ENCODE results near the gene ZSCAN23.
A peak's percentile ranks its signal among the peaks of the same experiment; 100 is the strongest.
"Not testable (repeated sequence)": the region's sequence is repeated elsewhere in the genome, so short reads cannot be mapped to it uniquely, and the experiment has no call there.

Gene ZSCAN23

DNA sequence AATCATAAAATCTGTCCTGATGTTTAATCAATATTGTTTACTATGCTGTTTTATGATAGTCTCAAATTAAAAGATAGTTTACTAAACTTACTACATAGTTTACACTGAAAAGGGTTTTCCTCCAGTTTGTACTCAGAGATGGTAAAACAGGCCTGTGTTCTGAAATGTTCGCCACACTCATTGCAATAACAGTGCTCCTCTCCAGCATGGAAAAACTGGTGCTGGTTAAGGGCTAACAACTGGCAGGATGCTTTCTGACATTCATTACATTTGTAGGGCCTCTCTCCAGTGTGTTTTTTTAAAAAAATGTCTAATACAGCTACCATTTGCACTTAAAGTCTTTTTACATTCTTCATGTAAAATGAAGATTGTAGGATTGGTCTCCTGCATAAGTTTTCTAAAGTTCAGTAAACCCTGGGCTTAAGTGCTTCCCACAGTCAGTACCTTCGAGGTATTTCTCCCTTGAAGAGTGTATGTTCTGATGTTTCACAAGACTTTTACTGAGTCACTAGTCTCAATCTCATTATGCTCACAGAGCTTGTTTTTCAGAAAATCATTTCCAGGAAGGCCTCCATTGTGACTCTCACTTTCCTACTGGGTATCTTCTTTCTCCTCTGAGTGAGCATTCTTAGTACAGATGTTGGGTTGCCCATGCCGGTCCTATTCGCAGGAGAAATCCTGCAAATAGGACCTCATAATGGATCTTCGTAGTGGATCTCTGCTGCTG, 35.1 kb downstream of the ZSCAN23 start:
- peak; percentile 13 for DNase-seq (ENCODE audit: low read depth)
- TF ChIP-seq, protein P1, sequence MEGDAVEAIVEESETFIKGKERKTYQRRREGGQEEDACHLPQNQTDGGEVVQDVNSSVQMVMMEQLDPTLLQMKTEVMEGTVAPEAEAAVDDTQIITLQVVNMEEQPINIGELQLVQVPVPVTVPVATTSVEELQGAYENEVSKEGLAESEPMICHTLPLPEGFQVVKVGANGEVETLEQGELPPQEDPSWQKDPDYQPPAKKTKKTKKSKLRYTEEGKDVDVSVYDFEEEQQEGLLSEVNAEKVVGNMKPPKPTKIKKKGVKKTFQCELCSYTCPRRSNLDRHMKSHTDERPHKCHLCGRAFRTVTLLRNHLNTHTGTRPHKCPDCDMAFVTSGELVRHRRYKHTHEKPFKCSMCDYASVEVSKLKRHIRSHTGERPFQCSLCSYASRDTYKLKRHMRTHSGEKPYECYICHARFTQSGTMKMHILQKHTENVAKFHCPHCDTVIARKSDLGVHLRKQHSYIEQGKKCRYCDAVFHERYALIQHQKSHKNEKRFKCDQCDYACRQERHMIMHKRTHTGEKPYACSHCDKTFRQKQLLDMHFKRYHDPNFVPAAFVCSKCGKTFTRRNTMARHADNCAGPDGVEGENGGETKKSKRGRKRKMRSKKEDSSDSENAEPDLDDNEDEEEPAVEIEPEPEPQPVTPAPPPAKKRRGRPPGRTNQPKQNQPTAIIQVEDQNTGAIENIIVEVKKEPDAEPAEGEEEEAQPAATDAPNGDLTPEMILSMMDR (IDR thresholded peaks at IDR 0.05; ENCODE audit: low read length, missing control alignments): no peak
- no peak overlapping the region for H3K4me3 ChIP-seq (replicated peaks; ENCODE audit: low read depth, low read length)

DNA sequence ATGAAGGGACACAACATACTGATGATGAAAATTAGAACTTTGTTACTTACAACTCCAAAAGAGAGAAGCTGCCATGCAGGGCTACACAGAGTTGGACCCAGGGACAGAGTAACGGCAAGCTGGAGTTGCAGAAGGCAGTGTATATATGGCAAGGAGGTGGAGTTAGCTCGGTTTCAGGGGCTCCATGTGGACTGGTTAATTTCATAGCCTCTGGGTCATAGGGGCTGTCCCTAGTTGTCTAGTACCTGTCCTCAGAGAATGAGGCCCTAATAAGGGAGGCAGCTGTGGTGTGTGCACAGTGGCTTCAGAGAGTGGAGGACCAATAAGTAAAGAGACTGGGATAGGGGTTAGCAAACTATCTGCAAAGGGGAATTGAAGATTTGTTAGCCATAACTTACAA, 35.9 kb downstream of the ZSCAN23 start:
- H3K4me3 ChIP-seq (replicated peaks; ENCODE audit: low read depth, low read length): no peak overlapping the region
- no peak for DNase-seq (ENCODE audit: low read depth)
- TF ChIP-seq, protein P1 (IDR thresholded peaks at IDR 0.05; ENCODE audit: low read length, missing control alignments): no peak

DNA sequence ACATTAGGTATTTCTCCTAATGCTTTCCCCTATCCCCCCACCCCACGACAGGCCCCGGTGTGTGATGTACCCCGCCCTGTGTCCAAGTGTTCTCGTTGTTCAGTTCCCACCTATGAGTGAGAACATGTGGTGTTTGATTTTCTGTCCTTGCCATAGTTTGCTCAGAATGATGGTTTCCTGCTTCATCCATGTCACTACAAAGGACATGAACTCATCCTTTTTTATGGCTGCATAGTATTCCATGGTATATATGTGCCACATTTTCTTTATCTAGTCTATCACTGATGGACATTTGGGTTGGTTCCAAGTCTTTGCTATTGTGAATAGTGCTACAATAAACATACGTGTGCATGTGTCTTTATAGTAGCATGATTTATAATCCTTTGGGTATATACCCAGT, 39.4 kb downstream of the ZSCAN23 start:
- H3K4me3 ChIP-seq (replicated peaks; ENCODE audit: low read depth, low read length); DNase-seq (ENCODE audit: low read depth): not testable (repeated sequence)

DNA sequence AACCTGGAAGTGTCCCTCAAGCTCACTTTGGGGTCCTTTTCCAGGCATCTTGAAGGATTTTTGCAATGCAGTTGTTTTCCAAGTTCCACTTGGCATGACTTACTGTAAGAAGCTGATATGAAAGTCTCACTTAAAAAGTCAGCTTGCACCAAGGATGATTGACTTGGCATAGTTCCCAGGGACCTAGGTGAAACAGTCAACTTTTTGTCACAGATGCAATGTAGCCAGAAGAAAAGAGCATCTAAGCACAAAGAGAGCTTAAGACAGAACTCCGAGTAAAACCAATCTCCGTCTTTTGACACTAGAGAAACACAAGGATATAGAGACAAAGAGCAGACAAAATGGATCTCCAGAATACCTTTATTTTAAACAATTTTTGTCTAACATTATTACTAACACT, 41.1 kb downstream of the ZSCAN23 start:
- no peak overlapping the region for H3K4me3 ChIP-seq (replicated peaks; ENCODE audit: low read depth, low read length)
- TF ChIP-seq, protein P1 (IDR thresholded peaks at IDR 0.05; ENCODE audit: low read length, missing control alignments): no peak
- no peak for DNase-seq (ENCODE audit: low read depth)

DNA sequence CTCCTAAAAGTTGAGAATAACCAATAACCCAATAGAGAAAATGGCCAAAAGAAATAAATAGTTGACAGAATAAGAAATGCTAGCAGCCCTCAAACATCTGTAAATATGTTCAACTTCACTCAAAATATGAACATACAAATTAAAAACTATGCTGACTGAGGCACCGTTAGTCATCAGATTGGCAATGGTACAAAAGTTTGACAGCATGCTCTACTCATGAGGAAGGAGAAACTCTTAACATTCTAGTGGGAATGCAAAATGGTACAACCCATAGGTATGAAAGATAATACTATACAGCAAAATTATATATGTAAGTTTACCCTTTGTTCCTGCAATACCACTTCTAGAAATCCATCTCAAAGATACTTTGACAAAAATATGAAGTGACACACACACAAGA, 42.1 kb downstream of the ZSCAN23 start:
- no peak overlapping the region for H3K4me3 ChIP-seq (replicated peaks; ENCODE audit: low read depth, low read length)
- TF ChIP-seq, protein P1 (IDR thresholded peaks at IDR 0.05; ENCODE audit: low read length, missing control alignments): no peak
- DNase-seq (ENCODE audit: low read depth): peak; percentile 40

DNA sequence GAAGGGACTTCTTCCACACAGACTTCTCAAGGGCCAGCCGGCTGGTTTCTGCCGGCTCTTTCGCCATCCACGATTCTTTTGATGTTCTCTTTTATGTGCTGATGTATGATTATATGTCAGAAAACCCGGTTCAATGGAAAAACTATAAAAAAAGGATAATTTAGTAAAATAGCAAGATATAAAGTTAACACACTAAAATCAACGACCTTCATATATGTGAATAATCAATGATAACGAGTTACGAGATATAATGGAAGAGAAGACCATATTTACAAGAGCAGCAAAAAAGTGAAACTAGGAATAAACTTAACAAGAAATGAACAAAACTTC, 43.2 kb downstream of the ZSCAN23 start:
- no peak for DNase-seq (ENCODE audit: low read depth)
- TF ChIP-seq, protein P1 (IDR thresholded peaks at IDR 0.05; ENCODE audit: low read length, missing control alignments): no peak
- peak overlapping the region; percentile 91 for H3K4me3 ChIP-seq (replicated peaks; ENCODE audit: low read depth, low read length)

DNA sequence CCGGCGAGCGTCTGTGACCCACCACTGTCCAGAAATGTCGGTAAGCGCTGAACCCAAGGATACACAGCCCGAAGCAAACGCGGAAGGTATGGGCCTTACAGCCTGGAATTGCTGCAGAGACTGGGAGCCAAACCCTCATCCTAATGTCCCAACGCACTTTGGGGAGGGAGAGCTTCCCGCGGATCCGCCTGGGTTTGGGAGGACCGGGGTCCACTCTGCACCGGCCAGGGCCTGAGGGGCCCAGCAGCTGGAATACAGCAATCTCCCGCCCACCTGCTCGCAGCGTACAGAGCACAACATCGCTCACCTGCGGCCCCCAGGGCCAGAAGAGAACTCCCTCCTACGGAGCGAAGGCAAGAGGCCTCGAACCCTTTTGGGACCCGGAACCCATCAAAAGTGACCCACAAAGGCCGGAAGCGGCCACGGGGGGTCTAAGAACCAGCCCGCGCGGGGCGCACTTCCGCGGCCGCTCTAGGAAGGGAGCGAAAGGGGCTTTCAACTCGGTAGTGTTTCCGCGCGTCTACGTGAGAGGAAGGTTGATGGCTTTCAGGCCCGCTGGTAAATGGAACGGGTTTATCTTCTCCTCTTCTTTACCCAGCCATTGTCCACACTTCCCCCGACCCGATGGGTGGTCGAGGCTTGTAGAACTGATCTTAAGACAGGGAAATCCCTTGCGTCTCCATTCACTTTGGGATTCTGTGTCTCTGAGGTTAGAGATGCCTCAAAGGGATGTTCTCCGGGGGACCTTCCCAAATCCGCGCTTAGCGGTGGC, 43.8 kb downstream of the ZSCAN23 start, which contains the start of gene ZSCAN12:
Gene ZSCAN12, minus strand, starts transcription at position 398 of the 772 bp plus-strand sequence. CDS start 1,342 bp downstream, outside the sequence.
- H3K4me3 ChIP-seq (replicated peaks; ENCODE audit: low read depth, low read length): peak within 1 kb of the TSS; percentile 91
- TF ChIP-seq, protein P1 (IDR thresholded peaks at IDR 0.05; ENCODE audit: low read length, missing control alignments): peak; percentile 54
- DNase-seq (ENCODE audit: low read depth): peak; percentile 92
